ENCODE results near the gene RLF. TPM values are rescaled to one million over a fixed set of nuclear protein-coding genes. Genes with fewer than 3 reads are reported as not detected.

Gene RLF
- total RNA-seq, 1 experiment from 2014 or later: 15.1 TPM

GRCh38 chr1:40143891-40144575 lies 17.2 kb upstream of the RLF start:
- Histone ChIP-seq H3K9me3 (ENCODE audit: low read length) (no peaks in the 10 kb centered on the region), H3F3A (ENCODE audit: low read length, unreplicated experiment) (no peaks in the 10 kb centered on the region), H2AFZ (ENCODE audit: low read length) (peak overlapping the region; percentile 76), H3K79me2 (ENCODE audit: low read length) (no peaks in the 10 kb centered on the region), H3K9ac (ENCODE audit: low read length) (no peak overlapping the region), H3K9me2 (replicated peaks; ENCODE audit: low read length) (no peaks in the 10 kb centered on the region), H3K4me2 (ENCODE audit: low read length) (peak overlapping the region; percentile 62), H3K27ac (ENCODE audit: low read length) (no peak overlapping the region), H4K20me1 (ENCODE audit: low read length) (no peaks in the 10 kb centered on the region), H3K4me1 (ENCODE audit: insufficient read depth, low read length) (peaks cover 31% of the 10 kb centered on the region), H3K36me3 (ENCODE audit: low read depth, low read length) (no peaks in the 10 kb centered on the region), H3K4me3 (ENCODE audit: low read length) (no peak overlapping the region), H3K27me3 (ENCODE audit: low read length) (no peaks in the 10 kb centered on the region)
- BruUV-seq (replicated peaks): no TSS peak
- TF ChIP-seq EZH2 (IDR thresholded peaks at IDR 0.05; ENCODE audit: low read length, unreplicated experiment) (no peak), EZH2phosphoT487 (IDR thresholded peaks at IDR 0.05; ENCODE audit: borderline replicate concordance, low read length) (no peak), CTCF (conservative IDR thresholded peaks at IDR 0.05; ENCODE audit: low read depth, low read length) (peak; percentile 88)
- intact Hi-C loops (cut with micrococcal nuclease): loop anchor here (1.0 to 5.0 kb wide), 5 partner anchors 37 to 260 kb away; partner anchors contain the start of gene COL9A2
- peak; percentile 91 for DNase-seq
- ATAC-seq: peak; percentile 92
- CTCF ChIA-PET: interaction anchor here (0.6 to 1.6 kb wide), 15 partner anchors 9 to 530 kb away, joined by 3 to 34 read pairs (median 5); partner anchors contain the start of genes RLF and ZFP69B
- POLR2A ChIA-PET (ENCODE audit: unreplicated experiment): interaction anchor here (0.5 kb wide), 1 partner anchor 123 kb away, joined by 5 read pairs; no protein-coding TSS in a partner anchor

GRCh38 chr1:40151457-40152079 lies 9.6 kb upstream of the RLF start:
- H3K36me3 ChIP-seq (ENCODE audit: low read depth, low read length): no peaks in the 10 kb centered on the region
- H3K9ac ChIP-seq (ENCODE audit: low read length): no peak overlapping the region
- CTCF ChIA-PET: interaction anchor here (2.0 kb wide), 1 partner anchor 8 kb away, joined by 10 read pairs; no protein-coding TSS in a partner anchor
- no peaks in the 10 kb centered on the region for H3F3A ChIP-seq (ENCODE audit: low read length, unreplicated experiment)
- intact Hi-C loops (cut with micrococcal nuclease): loop anchor here (2.0 kb wide), 1 partner anchor 153 kb away; no protein-coding TSS in a partner anchor
- H3K27ac ChIP-seq (ENCODE audit: low read length): no peak overlapping the region
- TF ChIP-seq EZH2phosphoT487 (IDR thresholded peaks at IDR 0.05; ENCODE audit: borderline replicate concordance, low read length): no peak
- TF ChIP-seq CTCF (conservative IDR thresholded peaks at IDR 0.05; ENCODE audit: low read depth, low read length): no peak
- TF ChIP-seq EZH2 (IDR thresholded peaks at IDR 0.05; ENCODE audit: low read length, unreplicated experiment): no peak
- H2AFZ ChIP-seq (ENCODE audit: low read length): no peak overlapping the region
- no peaks in the 10 kb centered on the region for H4K20me1 ChIP-seq (ENCODE audit: low read length)
- ATAC-seq (no peak), DNase-seq (no peak)
- peaks cover 22% of the 10 kb centered on the region for H3K4me1 ChIP-seq (ENCODE audit: insufficient read depth, low read length)
- H3K27me3 ChIP-seq (ENCODE audit: low read length): no peaks in the 10 kb centered on the region
- no TSS peak for BruUV-seq (replicated peaks)
- no peaks in the 10 kb centered on the region for H3K9me2 ChIP-seq (replicated peaks; ENCODE audit: low read length)
- no peaks in the 10 kb centered on the region for H3K79me2 ChIP-seq (ENCODE audit: low read length)
- POLR2A ChIA-PET (ENCODE audit: unreplicated experiment): no interaction called here
- H3K4me3 ChIP-seq (ENCODE audit: low read length): no peak overlapping the region
- H3K4me2 ChIP-seq (ENCODE audit: low read length): no peak overlapping the region
- no peaks in the 10 kb centered on the region for H3K9me3 ChIP-seq (ENCODE audit: low read length)

Measured in PC-3 (cell line).